SK-N-SH (cell line): ENCODE results near the gene TRMT1. TPM values are rescaled to one million over a fixed set of nuclear protein-coding genes. Genes with fewer than 3 reads are reported as not detected.

Experiments
- CTCF ChIA-PET: fragments of 300-600, 350-600 bp; formaldehyde crosslinking; extraction: SDS; loops from one replicate; lab custom pipeline; 2021; lab: Yijun Ruan, JAX
- POLR2A ChIA-PET: fragments of 350-600 bp; sonication (Branson Sonifier 250); formaldehyde crosslinking; extraction: SDS; loops from one replicate; lab custom pipeline; 2020; ENCODE audit warnings: antibody characterized with exemption, inconsistent platforms; lab: Yijun Ruan, JAX
- DNase-seq: peaks from one replicate; pipeline ENCODE4 v3.0.0; 2012
- H2AFZ ChIP-seq: fragments of 200-600 bp; sonication (generic); 2 replicates; pipeline ENCODE4 v1.8.1; 2016; ENCODE audit warnings: antibody characterized with exemption, mild to moderate bottlenecking, low read depth
- H3F3A ChIP-seq: fragments of 200-600 bp; sonication (generic); replicated peaks from 2 replicates; pipeline ENCODE3; 2016; ENCODE audit warnings: antibody characterized with exemption, mild to moderate bottlenecking; ENCODE audit not compliant: insufficient read depth
- H3K27ac ChIP-seq, 2 experiments: fragments of 200-500 bp in 1 of 2; fragments of 200-600 bp in 1 of 2; sonication (Bioruptor generic) in 1 of 2; sonication (generic), shearing (Covaris generic) in 1 of 2; 2 replicates each; pipeline versions ENCODE4 v1.5.1 to v1.6.1; 2014 to 2016; ENCODE audit warnings: low read depth in 2 of 2, inconsistent platforms in 1 of 2, low read length in 1 of 2, mild to moderate bottlenecking in 1 of 2, mixed read lengths in 1 of 2
- H3K27me3 ChIP-seq: fragments of 200-600 bp; sonication (generic), shearing (Covaris generic); 2 replicates; pipeline ENCODE4 v1.6.1; 2016; ENCODE audit warnings: mixed run types; ENCODE audit not compliant: insufficient read depth
- H3K36me3 ChIP-seq, 2 experiments: fragments of 200-500 bp in 1 of 2; fragments of 200-600 bp in 1 of 2; sonication (Bioruptor generic) in 1 of 2; sonication (generic) in 1 of 2; replicated peaks in 1 of 2; 2 replicates each; pipeline versions ENCODE3 to v1.5.1; 2014 to 2016; ENCODE audit warnings: low read length in 1 of 2, mild to moderate bottlenecking in 1 of 2; ENCODE audit not compliant: insufficient read depth in 2 of 2, control insufficient read depth in 1 of 2
- H3K4me1 ChIP-seq, 2 experiments: fragments of 200-500 bp in 1 of 2; fragments of 200-600 bp in 1 of 2; sonication (Bioruptor generic) in 1 of 2; sonication (generic), shearing (Covaris generic) in 1 of 2; 2 replicates each; pipeline versions ENCODE4 v1.5.1 to v1.6.1; 2014 to 2016; ENCODE audit warnings: low read depth in 1 of 2, low read length in 1 of 2, mixed run types in 1 of 2; ENCODE audit not compliant: insufficient read depth in 2 of 2, control insufficient read depth in 1 of 2
- H3K4me2 ChIP-seq: fragments of 200-600 bp; sonication (generic), shearing (Covaris generic); 2 replicates; pipeline ENCODE4 v1.6.1; 2017; ENCODE audit warnings: mixed run types
- H3K4me3 ChIP-seq, 2 experiments: fragments of 200-500 bp in 1 of 2; fragments of 200-600 bp in 1 of 2; sonication (Bioruptor generic) in 1 of 2; sonication (generic), shearing (Covaris generic) in 1 of 2; 2 replicates each; pipeline versions ENCODE4 v1.5.1 to v1.8.1; 2014 to 2016; ENCODE audit warnings: low read depth in 2 of 2, inconsistent platforms in 1 of 2, low read length in 1 of 2, mild to moderate bottlenecking in 1 of 2, mixed read lengths in 1 of 2, moderate library complexity in 1 of 2
- H3K79me2 ChIP-seq: fragments of 200-600 bp; sonication (generic); 2 replicates; pipeline ENCODE4 v1.8.1; 2017; ENCODE audit warnings: mild to moderate bottlenecking; ENCODE audit not compliant: insufficient read depth
- H3K9ac ChIP-seq: fragments of 200-600 bp; sonication (generic); 2 replicates; pipeline ENCODE4 v1.6.1; 2017; ENCODE audit warnings: mixed run types
- H3K9me2 ChIP-seq: fragments of 200-600 bp; sonication (generic); 2 replicates; pipeline ENCODE4 v1.6.1; 2017; ENCODE audit warnings: mixed run types
- H3K9me3 ChIP-seq: fragments of 200-600 bp; sonication (generic); 2 replicates; pipeline ENCODE4 v1.6.1; 2017; ENCODE audit warnings: mixed run types, mild to moderate bottlenecking, moderate library complexity
- H4K20me1 ChIP-seq: fragments of 200-600 bp; sonication (generic); 2 replicates; pipeline ENCODE4 v1.6.1; 2017; ENCODE audit warnings: mild to moderate bottlenecking, mixed run types; ENCODE audit not compliant: insufficient read depth
- ELF1 ChIP-seq: IDR thresholded peaks from 2 replicates; pipeline ENCODE4 v1.4.0; 2012
- EP300 ChIP-seq, 2 experiments: IDR thresholded peaks; 2 replicates each; pipeline versions ENCODE4 v1.4.0 to v1.6.1; 2012; ENCODE audit warnings: borderline replicate concordance in 1 of 2, low read depth in 1 of 2, low read length in 1 of 2
- EZH2phosphoT487 ChIP-seq: fragments of 200-600 bp; sonication (generic); IDR thresholded peaks from 2 replicates; pipeline ENCODE4 v1.6.1; 2017; ENCODE audit warnings: low read depth, mixed run types, mild to moderate bottlenecking, antibody characterized with exemption, moderate library complexity, borderline replicate concordance
- FOSL2 ChIP-seq: IDR thresholded peaks from 2 replicates; pipeline ENCODE4 v1.4.0; 2012; ENCODE audit warnings: low read depth, mild to moderate bottlenecking, moderate library complexity, borderline replicate concordance
- FOXJ3 ChIP-seq: sonication (generic); formaldehyde crosslinking; IDR thresholded peaks from 2 replicates; pipeline ENCODE4 v1.5.1; 2020; ENCODE audit warnings: mild to moderate bottlenecking, missing genetic modification reagents
- FOXM1 ChIP-seq: IDR thresholded peaks from 2 replicates; pipeline ENCODE4 v1.4.0; 2012; ENCODE audit warnings: low read depth, mild to moderate bottlenecking
- JUND ChIP-seq: IDR thresholded peaks from 2 replicates; pipeline ENCODE4 v1.4.0; 2012
- MEF2A ChIP-seq: IDR thresholded peaks from 2 replicates; pipeline ENCODE4 v1.4.0; 2012; ENCODE audit warnings: low read depth, borderline replicate concordance
- NFIC ChIP-seq: IDR thresholded peaks from 2 replicates; pipeline ENCODE4 v1.4.0; 2012; ENCODE audit warnings: borderline replicate concordance
- NRF1 ChIP-seq: IDR thresholded peaks from 2 replicates; pipeline ENCODE4 v1.6.1; 2012; ENCODE audit warnings: low read depth, mild to moderate bottlenecking, low read length
- RFX5 ChIP-seq: IDR thresholded peaks from 2 replicates; pipeline ENCODE4 v1.6.1; 2012; ENCODE audit warnings: mild to moderate bottlenecking, improper control_type of control experiment, low read length
- RXRA ChIP-seq: IDR thresholded peaks from 2 replicates; pipeline ENCODE4 v1.4.0; 2012; ENCODE audit warnings: low read depth, mild to moderate bottlenecking, borderline replicate concordance
- SIN3A ChIP-seq: IDR thresholded peaks from 2 replicates; pipeline ENCODE4 v1.6.1; 2012; ENCODE audit warnings: low read depth, mild to moderate bottlenecking, low read length, moderate library complexity, borderline replicate concordance
- TEAD4 ChIP-seq: IDR thresholded peaks from 2 replicates; pipeline ENCODE4 v1.4.0; 2012; ENCODE audit warnings: mild to moderate bottlenecking, borderline replicate concordance; ENCODE audit not compliant: insufficient read depth
- WGBS: methylation state at CpG from one replicate; pipeline ENCODE4 v1.1.6; 2017; ENCODE audit warnings: low lambda C conversion rate; 5-methylcytosine and 5-hydroxymethylcytosine counted together
- polyA plus RNA-seq, 3 experiments: library from polyadenylated mRNA; depleted of rRNA; stranded (reverse); fragments of >200 nt; gene quantifications; 2 replicates each; pipeline ENCODE4 v1.2.3, GENCODE V29; 2012
- TF ChIP-seq, protein P1 (sequence below): fragments of 200-600 bp; sonication (generic); IDR thresholded peaks from 2 replicates; pipeline ENCODE4 v1.6.1; 2017; ENCODE audit warnings: antibody characterized with exemption, mild to moderate bottlenecking, moderate library complexity
- TF ChIP-seq, protein P2 (sequence below): IDR thresholded peaks from 2 replicates; pipeline ENCODE4 v1.6.1; 2012; ENCODE audit warnings: mild to moderate bottlenecking, low read depth, low read length, moderate library complexity
- TF ChIP-seq, protein P3 (sequence below): IDR thresholded peaks from 2 replicates; pipeline ENCODE4; 2012
- TF ChIP-seq, protein P4 (sequence below): IDR thresholded peaks from 2 replicates; pipeline ENCODE4 v1.4.0; 2012; ENCODE audit warnings: low read depth

The TRMT1 gene
- polyA plus RNA-seq, 1 of the 3 experiments (the other 2 are of a cell fraction) = 64.9 TPM

DNA sequence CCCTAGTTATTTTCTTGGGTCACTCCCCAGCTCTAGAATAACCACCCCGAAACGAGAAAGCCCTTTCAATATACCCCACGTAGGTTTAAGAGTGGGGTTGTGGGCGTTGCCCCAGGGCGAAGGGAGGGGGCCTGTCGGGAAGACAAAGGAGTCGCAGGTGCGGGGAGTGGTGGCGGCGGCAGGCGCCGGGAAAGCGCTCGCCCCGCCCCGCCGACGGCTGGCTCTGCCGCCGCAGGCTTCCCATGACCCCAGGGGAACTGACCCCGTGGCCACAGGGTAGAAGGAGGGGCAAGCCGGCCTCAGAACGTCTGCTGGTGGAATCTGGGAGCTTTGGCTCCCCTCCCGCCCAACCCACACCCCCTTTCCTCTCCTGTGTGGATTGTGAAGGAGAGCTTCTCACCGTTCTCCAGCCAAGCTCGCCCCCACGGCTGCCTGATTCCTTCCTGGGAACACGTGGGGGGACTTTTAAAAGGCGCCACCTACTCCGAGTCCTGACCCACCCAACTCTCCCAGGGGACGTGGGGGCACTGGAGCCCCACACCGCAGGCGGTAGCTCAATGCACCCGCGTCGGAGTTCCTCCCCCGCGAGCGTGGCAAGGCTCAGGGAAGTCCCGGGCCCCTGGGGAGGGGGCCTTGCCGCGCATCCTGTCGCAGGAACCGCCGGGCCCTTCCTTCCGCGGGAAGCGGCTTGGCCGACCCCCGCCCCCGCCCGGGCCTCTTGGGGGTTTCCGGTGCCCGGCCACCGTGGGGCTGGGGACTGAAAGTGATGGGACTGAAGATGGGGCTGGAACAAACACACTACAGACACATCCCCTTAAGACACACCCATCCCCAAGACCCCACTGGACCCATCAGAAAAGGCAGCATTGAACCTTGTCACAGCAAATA lies 39.2 kb upstream of the TRMT1 start:
- Histone ChIP-seq H3K79me2 (peaks cover 39% of the 10 kb centered on the region), H3K36me3 (peaks cover 0 to 19% of the 10 kb centered on the region in 2 experiments), H3F3A (peaks cover 47% of the 10 kb centered on the region), H3K4me3 (peak overlapping the region; percentile 76 to 90), H3K4me1 (peaks cover 4 to 20% of the 10 kb centered on the region in 2 experiments; a peak in 1 of 4 replicates), H4K20me1 (peaks cover 25% of the 10 kb centered on the region), H2AFZ (no peak overlapping the region), H3K27me3 (no peaks in the 10 kb centered on the region), H3K27ac (peak overlapping the region; percentile 47 to 99), H3K9me2 (no peaks in the 10 kb centered on the region), H3K9ac (peak overlapping the region; percentile 93), H3K9me3 (no peaks in the 10 kb centered on the region), H3K4me2 (peak overlapping the region; percentile 98)
- ChIA-PET POLR2A (interaction anchor here (0.7 to 2.8 kb wide), 4 partner anchors 8 to 190 kb away, joined by 3 to 24 read pairs (median 4); no protein-coding TSS in a partner anchor), CTCF (interaction anchor here (1.1 to 2.2 kb wide), 6 partner anchors 9 to 190 kb away, joined by 3 to 9 read pairs (median 6); no protein-coding TSS in a partner anchor)
- TF ChIP-seq RXRA = 0 out of 2 replicates have a peak, but pooled peaks have one; percentile 17
- peak; percentile 7; the same call in 1 of the 2 replicates for TF ChIP-seq ELF1
- no peak for TF ChIP-seq SIN3A
- TF ChIP-seq TEAD4 = no peak
- no peak for TF ChIP-seq FOSL2
- no peak for TF ChIP-seq EP300 (IDR thresholded peaks at IDR 0.05; ENCODE audit: borderline replicate concordance in 1 of 2, low read depth in 1 of 2, low read length in 1 of 2)
- 24% methylated on average over 32 of the region's 55 CpGs for WGBS
- peak; percentile 63 for DNase-seq

DNA sequence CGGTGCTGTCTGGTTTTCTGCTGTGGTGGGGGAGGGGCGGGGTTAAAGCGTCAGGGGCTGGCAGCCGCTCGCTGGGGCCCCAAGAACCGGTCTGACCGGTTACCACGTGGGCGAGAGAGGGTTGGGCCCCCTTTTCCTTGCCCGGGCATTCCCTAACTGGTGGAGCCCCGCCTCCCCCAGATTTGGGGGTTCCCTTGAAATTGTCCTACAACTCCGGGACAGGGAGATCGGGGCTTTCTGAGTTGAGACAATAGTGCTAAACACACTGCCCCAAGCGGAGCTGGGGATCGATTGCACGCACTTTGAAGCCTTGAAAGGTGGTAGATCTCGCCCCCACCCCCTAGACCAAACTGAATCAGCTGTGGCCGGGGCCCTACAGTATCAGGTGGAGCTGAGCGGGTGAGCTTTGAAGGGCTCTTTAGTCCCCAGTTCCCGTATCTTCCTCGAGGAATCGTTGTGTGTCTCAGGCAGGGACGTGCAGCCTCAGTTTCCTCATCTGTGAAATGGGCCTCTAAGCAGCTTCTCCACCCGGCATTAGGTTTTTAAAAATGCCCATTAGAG lies 38.5 kb upstream of the TRMT1 start:
- H3K27me3 ChIP-seq = no peaks in the 10 kb centered on the region
- peak; percentile 61 for DNase-seq
- H3K9me2 ChIP-seq = no peaks in the 10 kb centered on the region
- WGBS = 9% methylated on average over 24 of the region's 24 CpGs
- H4K20me1 ChIP-seq = peaks cover 25% of the 10 kb centered on the region
- H3K4me3 ChIP-seq = peak overlapping the region; percentile 76 to 90
- peaks cover 44% of the 10 kb centered on the region for H3K79me2 ChIP-seq
- no peaks in the 10 kb centered on the region for H3K9me3 ChIP-seq
- peak overlapping the region; percentile 47 to 99 for H3K27ac ChIP-seq
- CTCF ChIA-PET = interaction anchor here (1.1 to 2.2 kb wide), 6 partner anchors 9 to 190 kb away, joined by 3 to 9 read pairs (median 6); no protein-coding TSS in a partner anchor
- peaks cover 47% of the 10 kb centered on the region for H3F3A ChIP-seq
- H3K4me2 ChIP-seq = peak overlapping the region; percentile 98
- H3K36me3 ChIP-seq = peaks cover 0 to 19% of the 10 kb centered on the region in 2 experiments
- no peak overlapping the region for H2AFZ ChIP-seq
- H3K4me1 ChIP-seq = peaks cover 4 to 20% of the 10 kb centered on the region in 2 experiments; a peak in 1 of 4 replicates
- POLR2A ChIA-PET = interaction anchor here (0.7 to 2.8 kb wide), 4 partner anchors 9 to 190 kb away, joined by 3 to 24 read pairs (median 4); no protein-coding TSS in a partner anchor
- peak overlapping the region; percentile 93 for H3K9ac ChIP-seq
- TF ChIP-seq, protein P1, sequence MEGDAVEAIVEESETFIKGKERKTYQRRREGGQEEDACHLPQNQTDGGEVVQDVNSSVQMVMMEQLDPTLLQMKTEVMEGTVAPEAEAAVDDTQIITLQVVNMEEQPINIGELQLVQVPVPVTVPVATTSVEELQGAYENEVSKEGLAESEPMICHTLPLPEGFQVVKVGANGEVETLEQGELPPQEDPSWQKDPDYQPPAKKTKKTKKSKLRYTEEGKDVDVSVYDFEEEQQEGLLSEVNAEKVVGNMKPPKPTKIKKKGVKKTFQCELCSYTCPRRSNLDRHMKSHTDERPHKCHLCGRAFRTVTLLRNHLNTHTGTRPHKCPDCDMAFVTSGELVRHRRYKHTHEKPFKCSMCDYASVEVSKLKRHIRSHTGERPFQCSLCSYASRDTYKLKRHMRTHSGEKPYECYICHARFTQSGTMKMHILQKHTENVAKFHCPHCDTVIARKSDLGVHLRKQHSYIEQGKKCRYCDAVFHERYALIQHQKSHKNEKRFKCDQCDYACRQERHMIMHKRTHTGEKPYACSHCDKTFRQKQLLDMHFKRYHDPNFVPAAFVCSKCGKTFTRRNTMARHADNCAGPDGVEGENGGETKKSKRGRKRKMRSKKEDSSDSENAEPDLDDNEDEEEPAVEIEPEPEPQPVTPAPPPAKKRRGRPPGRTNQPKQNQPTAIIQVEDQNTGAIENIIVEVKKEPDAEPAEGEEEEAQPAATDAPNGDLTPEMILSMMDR = peak; percentile 37; the same call in 1 of the 2 replicates
- TF ChIP-seq FOXJ3 (CRISPR knock-in tag) (no peak), FOXM1 (no peak), EZH2phosphoT487 (no peak), NRF1 (no peak), MEF2A (no peak), NFIC (no peak), RFX5 (no peak), FOSL2 (0 out of 2 replicates have a peak, but pooled peaks have one; percentile 4), JUND (no peak; the same call in 1 of the 2 replicates)
- TF ChIP-seq, protein P2, sequence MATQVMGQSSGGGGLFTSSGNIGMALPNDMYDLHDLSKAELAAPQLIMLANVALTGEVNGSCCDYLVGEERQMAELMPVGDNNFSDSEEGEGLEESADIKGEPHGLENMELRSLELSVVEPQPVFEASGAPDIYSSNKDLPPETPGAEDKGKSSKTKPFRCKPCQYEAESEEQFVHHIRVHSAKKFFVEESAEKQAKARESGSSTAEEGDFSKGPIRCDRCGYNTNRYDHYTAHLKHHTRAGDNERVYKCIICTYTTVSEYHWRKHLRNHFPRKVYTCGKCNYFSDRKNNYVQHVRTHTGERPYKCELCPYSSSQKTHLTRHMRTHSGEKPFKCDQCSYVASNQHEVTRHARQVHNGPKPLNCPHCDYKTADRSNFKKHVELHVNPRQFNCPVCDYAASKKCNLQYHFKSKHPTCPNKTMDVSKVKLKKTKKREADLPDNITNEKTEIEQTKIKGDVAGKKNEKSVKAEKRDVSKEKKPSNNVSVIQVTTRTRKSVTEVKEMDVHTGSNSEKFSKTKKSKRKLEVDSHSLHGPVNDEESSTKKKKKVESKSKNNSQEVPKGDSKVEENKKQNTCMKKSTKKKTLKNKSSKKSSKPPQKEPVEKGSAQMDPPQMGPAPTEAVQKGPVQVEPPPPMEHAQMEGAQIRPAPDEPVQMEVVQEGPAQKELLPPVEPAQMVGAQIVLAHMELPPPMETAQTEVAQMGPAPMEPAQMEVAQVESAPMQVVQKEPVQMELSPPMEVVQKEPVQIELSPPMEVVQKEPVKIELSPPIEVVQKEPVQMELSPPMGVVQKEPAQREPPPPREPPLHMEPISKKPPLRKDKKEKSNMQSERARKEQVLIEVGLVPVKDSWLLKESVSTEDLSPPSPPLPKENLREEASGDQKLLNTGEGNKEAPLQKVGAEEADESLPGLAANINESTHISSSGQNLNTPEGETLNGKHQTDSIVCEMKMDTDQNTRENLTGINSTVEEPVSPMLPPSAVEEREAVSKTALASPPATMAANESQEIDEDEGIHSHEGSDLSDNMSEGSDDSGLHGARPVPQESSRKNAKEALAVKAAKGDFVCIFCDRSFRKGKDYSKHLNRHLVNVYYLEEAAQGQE = no peak
- TF ChIP-seq, protein P3, sequence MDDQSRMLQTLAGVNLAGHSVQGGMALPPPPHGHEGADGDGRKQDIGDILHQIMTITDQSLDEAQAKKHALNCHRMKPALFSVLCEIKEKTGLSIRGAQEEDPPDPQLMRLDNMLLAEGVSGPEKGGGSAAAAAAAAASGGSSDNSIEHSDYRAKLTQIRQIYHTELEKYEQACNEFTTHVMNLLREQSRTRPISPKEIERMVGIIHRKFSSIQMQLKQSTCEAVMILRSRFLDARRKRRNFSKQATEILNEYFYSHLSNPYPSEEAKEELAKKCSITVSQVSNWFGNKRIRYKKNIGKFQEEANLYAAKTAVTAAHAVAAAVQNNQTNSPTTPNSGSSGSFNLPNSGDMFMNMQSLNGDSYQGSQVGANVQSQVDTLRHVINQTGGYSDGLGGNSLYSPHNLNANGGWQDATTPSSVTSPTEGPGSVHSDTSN = no peak; the same call in 1 of the 2 replicates
- TF ChIP-seq, protein P4, sequence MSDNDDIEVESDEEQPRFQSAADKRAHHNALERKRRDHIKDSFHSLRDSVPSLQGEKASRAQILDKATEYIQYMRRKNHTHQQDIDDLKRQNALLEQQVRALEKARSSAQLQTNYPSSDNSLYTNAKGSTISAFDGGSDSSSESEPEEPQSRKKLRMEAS = 0 out of 2 replicates have a peak, but pooled peaks have one; percentile 12
